ENCODE results near the gene SMPDL3B.
"Not testable (repeated sequence)": the region's sequence is repeated elsewhere in the genome, so short reads cannot be mapped to it uniquely, and the experiment has no call there.

- TF ChIP-seq CTCF, POLR2A (IDR thresholded peaks at IDR 0.05): not testable (repeated sequence)
Measured at GRCh38 chr1:27994526-27994925, 59.7 kb downstream of the SMPDL3B start.

Data from esophagus squamous epithelium (tissue), 4 donors.